ENCODE results near the gene MEA1.
A peak's percentile ranks its signal among the peaks of the same experiment; 100 is the strongest.

The MEA1 gene

GRCh38 chr6:42987533-42988451 is 26.0 kb downstream of the MEA1 start:
- DNase-seq (ENCODE audit: low spot score) = no peak
- TF ChIP-seq CTCF (IDR thresholded peaks at IDR 0.05; ENCODE audit: extremely low read depth, missing control alignments) = no peak

- no peak for DNase-seq (ENCODE audit: low spot score)
- TF ChIP-seq CTCF (IDR thresholded peaks at IDR 0.05; ENCODE audit: extremely low read depth, missing control alignments) = no peak
Observed at GRCh38 chr6:42984924-42985475, 28.7 kb downstream of the MEA1 start.

GRCh38 chr6:42984001-42984923 is 29.5 kb downstream of the MEA1 start, which contains the start of gene PPP2R5D:
PPP2R5D (plus strand) TSS chr6:42984570; CDS start chr6:42984678, 108 bp downstream.
- no peak for TF ChIP-seq CTCF (IDR thresholded peaks at IDR 0.05; ENCODE audit: extremely low read depth, missing control alignments)
- peak; percentile 97 for DNase-seq (ENCODE audit: low spot score)

- TF ChIP-seq CTCF (IDR thresholded peaks at IDR 0.05; ENCODE audit: extremely low read depth, missing control alignments) = no peak
- no peak for DNase-seq (ENCODE audit: low spot score)
Observed at GRCh38 chr6:42981836-42982235, 31.9 kb downstream of the MEA1 start.

GRCh38 chr6:42979523-42980177 is 34.1 kb downstream of the MEA1 start:
- no peak for DNase-seq (ENCODE audit: low spot score)
- no peak for TF ChIP-seq CTCF (IDR thresholded peaks at IDR 0.05; ENCODE audit: extremely low read depth, missing control alignments)

- no peak for TF ChIP-seq CTCF (IDR thresholded peaks at IDR 0.05; ENCODE audit: extremely low read depth, missing control alignments)
- DNase-seq (ENCODE audit: low spot score) = peak; percentile 97
Observed at GRCh38 chr6:42978839-42979522, 34.8 kb downstream of the MEA1 start, which contains the start of gene PEX6. PEX6 (minus strand) TSS chr6:42979181; CDS start chr6:42979150, 31 bp downstream.
